Measurements from ENCODE around the gene ERG.

DNA sequence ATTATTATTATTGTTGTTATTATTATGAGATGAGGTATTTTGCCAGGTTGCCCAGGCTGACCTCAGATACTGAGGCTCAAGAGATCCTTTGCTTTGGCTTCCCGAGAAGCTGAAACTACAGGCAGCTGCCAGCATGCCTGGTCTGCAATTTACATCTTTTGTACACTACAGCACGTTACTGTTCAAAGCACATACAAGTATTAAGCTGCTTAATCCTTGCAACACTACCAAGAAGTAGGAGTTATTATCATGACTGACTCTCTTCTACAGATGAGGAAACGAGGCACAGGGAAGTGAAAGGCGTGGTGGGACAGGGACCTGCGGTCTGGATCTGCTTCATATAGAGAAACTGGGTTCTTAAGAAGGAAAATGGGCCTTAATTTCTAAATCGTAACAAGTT is 11.6 kb downstream of the ERG start:
- TF ChIP-seq, protein P1, sequence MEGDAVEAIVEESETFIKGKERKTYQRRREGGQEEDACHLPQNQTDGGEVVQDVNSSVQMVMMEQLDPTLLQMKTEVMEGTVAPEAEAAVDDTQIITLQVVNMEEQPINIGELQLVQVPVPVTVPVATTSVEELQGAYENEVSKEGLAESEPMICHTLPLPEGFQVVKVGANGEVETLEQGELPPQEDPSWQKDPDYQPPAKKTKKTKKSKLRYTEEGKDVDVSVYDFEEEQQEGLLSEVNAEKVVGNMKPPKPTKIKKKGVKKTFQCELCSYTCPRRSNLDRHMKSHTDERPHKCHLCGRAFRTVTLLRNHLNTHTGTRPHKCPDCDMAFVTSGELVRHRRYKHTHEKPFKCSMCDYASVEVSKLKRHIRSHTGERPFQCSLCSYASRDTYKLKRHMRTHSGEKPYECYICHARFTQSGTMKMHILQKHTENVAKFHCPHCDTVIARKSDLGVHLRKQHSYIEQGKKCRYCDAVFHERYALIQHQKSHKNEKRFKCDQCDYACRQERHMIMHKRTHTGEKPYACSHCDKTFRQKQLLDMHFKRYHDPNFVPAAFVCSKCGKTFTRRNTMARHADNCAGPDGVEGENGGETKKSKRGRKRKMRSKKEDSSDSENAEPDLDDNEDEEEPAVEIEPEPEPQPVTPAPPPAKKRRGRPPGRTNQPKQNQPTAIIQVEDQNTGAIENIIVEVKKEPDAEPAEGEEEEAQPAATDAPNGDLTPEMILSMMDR (IDR thresholded peaks at IDR 0.05) = no peak
- TF ChIP-seq POLR2A (IDR thresholded peaks at IDR 0.05) = no peak

All from Peyer's patch (tissue), 4 donors.